HepG2 (cell line): ENCODE results near the gene POLA2.

Experiments used
- TF ChIP-seq, protein P1 (sequence below): sonication (generic); formaldehyde crosslinking; IDR thresholded peaks from 2 replicates; pipeline ENCODE4 v1.4.0; 2020; ENCODE audit warnings: missing genetic modification reagents, mild to moderate bottlenecking, borderline replicate concordance
- TF ChIP-seq, protein P2 (sequence below): sonication (generic); formaldehyde crosslinking; IDR thresholded peaks from 2 replicates; pipeline ENCODE4 v1.4.0; 2020; ENCODE audit warnings: low read depth, missing genetic modification reagents

DNA sequence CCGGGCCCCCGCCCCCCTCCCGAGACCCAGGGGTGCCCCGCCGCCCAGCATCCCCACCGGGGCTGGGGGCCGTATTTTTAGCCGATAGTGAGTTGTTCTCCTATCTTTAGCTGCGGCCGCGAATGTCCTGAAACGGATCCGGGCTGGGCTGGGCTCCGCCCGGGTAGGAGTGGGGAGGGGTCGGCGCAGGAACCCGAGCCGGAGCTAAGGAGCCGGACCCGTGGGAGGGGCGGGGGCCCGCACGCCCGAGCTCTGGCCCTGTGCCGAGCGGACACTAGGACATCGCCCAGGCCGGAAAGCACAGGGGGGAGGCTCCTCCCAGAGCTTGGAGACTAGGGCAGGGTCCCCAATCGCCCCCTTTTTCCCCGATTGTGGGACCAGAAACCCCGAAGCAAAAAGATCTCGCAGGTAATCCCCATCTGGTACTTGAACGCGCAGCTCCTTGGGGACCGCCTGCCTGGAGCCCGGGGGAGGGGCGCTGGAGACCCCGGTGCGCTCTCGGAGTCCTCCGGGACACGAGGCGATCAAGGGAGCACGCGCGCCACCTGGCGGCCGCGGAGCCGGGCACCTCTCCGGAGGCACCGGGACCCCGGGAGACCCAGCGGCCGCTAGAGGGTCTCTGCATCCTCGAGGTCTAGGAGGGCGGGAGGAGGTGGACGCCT, 53.6 kb downstream of the POLA2 start:
- TF ChIP-seq, protein P1, sequence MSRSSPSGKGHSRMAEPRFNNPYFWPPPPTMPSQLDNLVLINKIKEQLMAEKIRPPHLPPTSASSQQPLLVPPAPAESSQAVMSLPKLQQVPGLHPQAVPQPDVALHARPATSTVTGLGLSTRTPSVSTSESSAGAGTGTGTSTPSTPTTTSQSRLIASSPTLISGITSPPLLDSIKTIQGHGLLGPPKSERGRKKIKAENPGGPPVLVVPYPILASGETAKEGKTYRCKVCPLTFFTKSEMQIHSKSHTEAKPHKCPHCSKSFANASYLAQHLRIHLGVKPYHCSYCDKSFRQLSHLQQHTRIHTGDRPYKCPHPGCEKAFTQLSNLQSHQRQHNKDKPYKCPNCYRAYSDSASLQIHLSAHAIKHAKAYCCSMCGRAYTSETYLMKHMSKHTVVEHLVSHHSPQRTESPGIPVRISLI (CRISPR knock-in tag): peak; percentile 44; the same call in 1 of the 2 replicates
- TF ChIP-seq, protein P2, sequence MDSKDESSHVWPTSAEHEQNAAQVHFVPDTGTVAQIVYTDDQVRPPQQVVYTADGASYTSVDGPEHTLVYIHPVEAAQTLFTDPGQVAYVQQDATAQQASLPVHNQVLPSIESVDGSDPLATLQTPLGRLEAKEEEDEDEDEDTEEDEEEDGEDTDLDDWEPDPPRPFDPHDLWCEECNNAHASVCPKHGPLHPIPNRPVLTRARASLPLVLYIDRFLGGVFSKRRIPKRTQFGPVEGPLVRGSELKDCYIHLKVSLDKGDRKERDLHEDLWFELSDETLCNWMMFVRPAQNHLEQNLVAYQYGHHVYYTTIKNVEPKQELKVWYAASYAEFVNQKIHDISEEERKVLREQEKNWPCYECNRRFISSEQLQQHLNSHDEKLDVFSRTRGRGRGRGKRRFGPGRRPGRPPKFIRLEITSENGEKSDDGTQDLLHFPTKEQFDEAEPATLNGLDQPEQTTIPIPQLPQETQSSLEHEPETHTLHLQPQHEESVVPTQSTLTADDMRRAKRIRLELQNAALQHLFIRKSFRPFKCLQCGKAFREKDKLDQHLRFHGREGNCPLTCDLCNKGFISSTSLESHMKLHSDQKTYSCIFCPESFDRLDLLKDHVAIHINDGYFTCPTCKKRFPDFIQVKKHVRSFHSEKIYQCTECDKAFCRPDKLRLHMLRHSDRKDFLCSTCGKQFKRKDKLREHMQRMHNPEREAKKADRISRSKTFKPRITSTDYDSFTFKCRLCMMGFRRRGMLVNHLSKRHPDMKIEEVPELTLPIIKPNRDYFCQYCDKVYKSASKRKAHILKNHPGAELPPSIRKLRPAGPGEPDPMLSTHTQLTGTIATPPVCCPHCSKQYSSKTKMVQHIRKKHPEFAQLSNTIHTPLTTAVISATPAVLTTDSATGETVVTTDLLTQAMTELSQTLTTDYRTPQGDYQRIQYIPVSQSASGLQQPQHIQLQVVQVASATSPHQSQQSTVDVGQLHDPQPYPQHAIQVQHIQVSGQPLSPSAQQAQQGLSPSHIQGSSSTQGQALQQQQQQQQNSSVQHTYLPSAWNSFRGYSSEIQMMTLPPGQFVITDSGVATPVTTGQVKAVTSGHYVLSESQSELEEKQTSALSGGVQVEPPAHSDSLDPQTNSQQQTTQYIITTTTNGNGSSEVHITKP (CRISPR knock-in tag): no peak
